Fibroblast of skin of left biceps (primary cell): ENCODE measurements around the gene SUMO3.

ENCODE experiments used
- DNase-seq, 2 experiments: peaks; one replicate each; pipeline ENCODE4 v3.0.0-alpha.2; 2013; ENCODE audit warnings: low read depth in 2 of 2

Gene SUMO3

DNA sequence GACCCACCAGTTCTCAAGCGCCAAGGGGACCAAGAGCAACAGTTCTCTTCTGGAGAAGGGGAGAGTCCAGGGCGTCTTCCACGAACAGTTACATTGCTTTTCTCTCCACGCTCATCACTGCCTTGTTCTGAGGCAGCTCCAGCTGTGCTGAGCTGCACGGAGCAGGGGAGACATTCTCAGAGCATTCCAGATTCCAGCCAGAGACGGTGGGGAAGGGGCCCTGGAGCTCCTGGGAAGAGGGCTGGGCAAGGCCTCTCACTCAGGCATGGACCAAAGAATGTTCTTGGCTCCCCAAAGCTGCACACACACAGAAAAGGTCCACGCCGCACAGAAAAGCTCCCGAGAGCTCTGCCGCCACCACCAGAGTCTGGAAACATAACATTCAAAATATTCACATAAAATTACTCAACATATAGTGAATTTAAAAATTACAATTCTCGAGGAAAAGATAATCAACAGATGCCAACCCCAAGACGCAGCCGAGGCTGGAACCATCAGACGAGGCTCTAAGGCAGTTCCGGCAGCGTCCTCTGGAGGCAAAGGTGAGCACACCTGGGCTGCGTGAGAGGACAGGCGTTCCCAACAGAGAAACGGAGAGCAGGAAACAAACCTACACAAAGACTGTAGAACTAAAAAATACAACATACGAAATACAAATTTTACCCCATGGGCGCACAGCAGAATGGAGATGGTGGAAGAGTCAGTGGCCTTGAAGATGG, 56.7 kb downstream of the SUMO3 start:
- DNase-seq, result no peak

DNA sequence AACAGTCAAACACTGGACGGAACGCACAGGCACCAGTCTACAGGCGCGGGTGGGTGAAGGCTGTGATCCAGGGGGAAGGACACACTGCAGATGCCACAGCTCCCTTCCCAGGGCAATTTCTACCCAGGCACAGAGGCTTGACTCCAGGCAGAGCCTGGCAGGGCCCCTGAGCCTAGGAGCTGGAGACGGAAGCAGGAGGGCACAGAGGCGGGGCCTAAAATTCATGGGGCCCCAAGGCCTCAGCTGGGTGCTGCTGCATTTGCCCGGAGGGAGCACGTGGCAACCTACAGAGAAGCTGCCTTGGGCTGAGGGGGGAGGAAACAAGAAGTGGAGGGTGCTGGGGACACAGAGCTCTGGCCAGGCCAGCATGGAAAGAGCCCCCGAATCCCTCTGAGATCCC, 57.5 kb downstream of the SUMO3 start:
- no peak for DNase-seq

- DNase-seq, result no peak
Measured at GRCh38 chr21:44759628-44760285, 58.1 kb downstream of the SUMO3 start.

- DNase-seq, result no peak
Measured at GRCh38 chr21:44758781-44759627, 58.9 kb downstream of the SUMO3 start.

- DNase-seq, result no peak
Measured at GRCh38 chr21:44758141-44758561, 59.7 kb downstream of the SUMO3 start.

GRCh38 chr21:44757731-44758130, 60.1 kb downstream of the SUMO3 start:
- DNase-seq, result no peak

DNA sequence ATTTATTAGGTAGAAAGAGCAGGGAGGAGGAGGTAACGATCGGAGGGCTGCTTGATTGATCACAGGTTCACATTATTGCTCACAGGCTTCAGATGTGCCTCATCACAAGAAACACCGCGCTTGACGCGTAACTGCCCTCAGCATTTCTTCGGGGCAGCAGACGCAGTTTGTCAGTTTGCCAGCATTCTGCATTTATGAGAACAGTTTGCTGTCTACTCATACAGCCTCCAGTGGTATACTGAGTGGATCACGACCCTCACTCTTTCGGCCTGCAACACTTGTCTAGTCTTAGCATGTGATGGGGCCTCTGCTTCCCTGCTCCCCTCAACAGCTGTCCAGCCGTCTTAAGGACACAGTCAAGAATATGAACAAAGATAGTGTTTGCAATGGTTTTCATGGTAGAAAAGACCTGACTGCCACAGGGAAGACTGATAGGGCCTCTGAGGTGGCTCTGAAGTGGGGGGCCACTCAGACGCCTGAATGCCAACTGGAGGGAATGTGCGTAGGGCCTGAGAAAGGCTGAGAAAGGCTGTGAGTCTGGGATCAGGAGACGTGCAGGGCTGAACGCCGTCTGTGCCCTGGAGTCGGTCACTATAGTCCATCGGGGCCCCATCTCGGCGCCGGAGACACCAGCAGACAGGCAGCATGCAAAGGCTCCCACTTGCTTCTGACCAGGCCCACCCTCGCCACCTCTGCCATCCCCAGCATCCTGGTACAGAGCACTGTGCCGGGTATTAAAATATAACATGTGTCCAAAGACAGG, 61.3 kb downstream of the SUMO3 start:
- no peak for DNase-seq
